ENCODE data around the gene CACNA1C.

The CACNA1C gene

DNA sequence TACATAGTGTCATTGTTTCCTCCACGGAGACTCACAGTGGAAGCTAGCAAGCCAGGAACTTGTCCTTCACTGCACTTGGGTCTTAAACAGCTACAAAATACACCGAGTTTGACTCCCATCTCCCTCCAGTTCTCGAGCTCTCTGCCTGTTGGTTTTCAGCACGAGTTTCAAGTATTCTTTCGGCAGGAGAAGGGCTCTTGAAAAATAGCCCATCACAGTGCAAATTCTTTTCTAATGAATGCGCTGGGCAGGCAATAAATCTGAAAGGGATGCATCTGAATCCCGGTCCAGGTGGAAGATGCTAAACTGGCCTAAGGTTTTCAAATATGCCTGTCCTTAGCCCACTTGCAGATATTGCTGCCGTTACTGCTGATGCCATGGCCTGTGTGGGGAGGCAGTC lies 173.9 kb downstream of the CACNA1C start:
- Histone ChIP-seq H3K36me3 (ENCODE audit: control insufficient read depth in 2 of 2, insufficient read depth in 2 of 2, low read length in 2 of 2) (no peaks in the 10 kb centered on the region), H3K4me1 (ENCODE audit: control insufficient read depth in 2 of 2, insufficient read depth in 2 of 2, low read length in 2 of 2) (no peaks in the 10 kb centered on the region), H3K4me3 (ENCODE audit: low read length in 2 of 2) (no peak overlapping the region), H3K27ac (ENCODE audit: low read depth in 2 of 2, low read length in 2 of 2) (no peak overlapping the region), H3K27me3 (ENCODE audit: control insufficient read depth in 2 of 2, insufficient read depth in 2 of 2, low read length in 2 of 2) (no peaks in the 10 kb centered on the region), H3K9ac (ENCODE audit: low read depth in 1 of 2, low read length in 2 of 2) (no peak overlapping the region), H3K9me3 (ENCODE audit: control insufficient read depth in 2 of 2, low read length in 2 of 2) (no peaks in the 10 kb centered on the region)

DNA sequence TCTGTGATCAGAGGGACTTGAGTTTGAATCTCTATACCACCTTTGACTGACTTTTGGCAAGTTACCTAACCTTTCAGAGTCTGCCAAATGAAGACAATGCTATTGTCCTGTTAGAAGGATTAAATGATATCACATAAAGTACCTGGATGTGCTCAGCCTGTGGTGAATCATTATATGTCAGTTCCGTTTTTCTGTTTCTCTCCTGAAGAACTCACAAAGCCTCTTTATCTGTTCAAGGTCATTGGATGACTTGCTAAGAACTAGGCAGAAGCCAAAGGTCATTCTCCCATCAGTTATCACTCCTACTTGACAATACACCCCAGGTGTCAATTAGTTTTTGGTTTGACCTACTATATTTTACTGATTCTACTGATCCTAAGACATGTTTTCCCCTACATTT lies 174.6 kb downstream of the CACNA1C start:
- no peaks in the 10 kb centered on the region for H3K4me1 ChIP-seq (ENCODE audit: control insufficient read depth in 2 of 2, insufficient read depth in 2 of 2, low read length in 2 of 2)
- H3K27me3 ChIP-seq (ENCODE audit: control insufficient read depth in 2 of 2, insufficient read depth in 2 of 2, low read length in 2 of 2), result no peaks in the 10 kb centered on the region
- H3K4me3 ChIP-seq (ENCODE audit: low read length in 2 of 2), result no peak overlapping the region
- H3K9ac ChIP-seq (ENCODE audit: low read depth in 1 of 2, low read length in 2 of 2), result no peak overlapping the region
- H3K9me3 ChIP-seq (ENCODE audit: control insufficient read depth in 2 of 2, low read length in 2 of 2), result no peaks in the 10 kb centered on the region
- H3K27ac ChIP-seq (ENCODE audit: low read depth in 2 of 2, low read length in 2 of 2), result no peak overlapping the region
- H3K36me3 ChIP-seq (ENCODE audit: control insufficient read depth in 2 of 2, insufficient read depth in 2 of 2, low read length in 2 of 2), result no peaks in the 10 kb centered on the region

DNA sequence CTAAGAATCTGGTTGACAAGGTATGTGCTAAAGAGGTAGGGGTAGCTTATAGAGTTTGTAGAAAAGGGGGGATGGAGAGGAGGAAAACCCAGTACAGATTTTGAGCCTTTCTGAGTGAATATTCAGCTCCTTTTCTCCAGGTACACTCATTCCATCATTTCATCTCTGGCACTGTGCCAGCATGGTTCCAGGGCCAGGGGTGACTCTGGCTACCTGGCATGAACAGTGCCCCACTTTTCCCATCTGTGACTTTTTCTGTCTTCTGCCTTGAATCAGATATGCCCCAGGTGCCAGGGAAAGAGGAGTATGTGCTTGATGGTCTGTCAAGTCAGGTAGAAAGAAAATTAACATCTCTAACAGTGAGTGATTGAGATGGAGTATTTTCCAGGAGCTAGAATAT lies 175.7 kb downstream of the CACNA1C start:
- H3K27ac ChIP-seq (ENCODE audit: low read depth in 2 of 2, low read length in 2 of 2), result no peak overlapping the region
- no peaks in the 10 kb centered on the region for H3K9me3 ChIP-seq (ENCODE audit: control insufficient read depth in 2 of 2, low read length in 2 of 2)
- H3K4me3 ChIP-seq (ENCODE audit: low read length in 2 of 2), result no peak overlapping the region
- H3K4me1 ChIP-seq (ENCODE audit: control insufficient read depth in 2 of 2, insufficient read depth in 2 of 2, low read length in 2 of 2), result no peaks in the 10 kb centered on the region
- no peaks in the 10 kb centered on the region for H3K27me3 ChIP-seq (ENCODE audit: control insufficient read depth in 2 of 2, insufficient read depth in 2 of 2, low read length in 2 of 2)
- no peak overlapping the region for H3K9ac ChIP-seq (ENCODE audit: low read depth in 1 of 2, low read length in 2 of 2)
- no peaks in the 10 kb centered on the region for H3K36me3 ChIP-seq (ENCODE audit: control insufficient read depth in 2 of 2, insufficient read depth in 2 of 2, low read length in 2 of 2)

DNA sequence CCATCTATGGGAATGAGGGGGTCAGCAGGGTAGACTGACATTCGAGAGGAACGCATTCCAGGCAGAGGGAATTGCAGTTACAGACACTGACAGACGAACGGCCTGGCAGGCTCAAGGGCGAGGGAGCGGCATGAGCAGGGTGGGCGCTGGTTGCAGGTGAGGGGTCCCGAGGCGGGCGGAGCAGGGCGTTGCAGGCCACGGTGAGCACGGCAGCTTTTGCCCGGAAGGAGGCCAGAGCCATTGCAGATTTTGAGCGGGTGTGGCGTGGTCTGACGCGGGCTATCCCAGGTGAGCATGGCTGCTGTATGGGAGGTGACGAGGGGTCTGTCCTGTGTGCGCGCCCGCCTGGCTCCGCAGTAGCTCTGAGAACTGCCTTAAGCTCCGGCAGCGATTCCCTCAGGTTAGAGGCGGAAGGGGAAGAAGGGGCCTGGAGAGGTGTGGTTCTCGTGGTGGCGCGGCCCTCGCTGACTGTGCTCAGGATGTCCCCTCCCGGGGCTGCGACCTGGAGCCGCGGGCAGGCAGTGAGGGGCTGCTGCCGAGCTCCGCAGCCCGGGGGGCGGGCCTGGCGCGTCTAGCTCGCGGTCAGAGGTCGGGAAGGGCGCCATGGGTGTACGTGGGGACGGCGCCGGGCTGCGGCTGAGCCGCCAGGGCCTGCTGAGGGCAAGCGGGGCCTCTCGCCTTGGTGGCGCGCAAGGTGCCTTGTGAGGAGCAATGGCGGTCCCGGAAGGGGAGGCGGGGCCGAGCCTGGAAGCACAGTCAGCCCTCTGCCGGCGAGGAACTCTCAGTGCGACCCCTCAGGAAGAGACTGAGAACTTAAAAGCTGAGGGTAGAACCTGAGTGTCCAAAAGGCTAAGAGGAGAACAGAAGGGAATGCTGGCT lies 177.1 kb downstream of the CACNA1C start:
- no peaks in the 10 kb centered on the region for H3K36me3 ChIP-seq (ENCODE audit: control insufficient read depth in 2 of 2, insufficient read depth in 2 of 2, low read length in 2 of 2)
- no peaks in the 10 kb centered on the region for H3K4me1 ChIP-seq (ENCODE audit: control insufficient read depth in 2 of 2, insufficient read depth in 2 of 2, low read length in 2 of 2)
- H3K4me3 ChIP-seq (ENCODE audit: low read length in 2 of 2), result no peak overlapping the region

DNA sequence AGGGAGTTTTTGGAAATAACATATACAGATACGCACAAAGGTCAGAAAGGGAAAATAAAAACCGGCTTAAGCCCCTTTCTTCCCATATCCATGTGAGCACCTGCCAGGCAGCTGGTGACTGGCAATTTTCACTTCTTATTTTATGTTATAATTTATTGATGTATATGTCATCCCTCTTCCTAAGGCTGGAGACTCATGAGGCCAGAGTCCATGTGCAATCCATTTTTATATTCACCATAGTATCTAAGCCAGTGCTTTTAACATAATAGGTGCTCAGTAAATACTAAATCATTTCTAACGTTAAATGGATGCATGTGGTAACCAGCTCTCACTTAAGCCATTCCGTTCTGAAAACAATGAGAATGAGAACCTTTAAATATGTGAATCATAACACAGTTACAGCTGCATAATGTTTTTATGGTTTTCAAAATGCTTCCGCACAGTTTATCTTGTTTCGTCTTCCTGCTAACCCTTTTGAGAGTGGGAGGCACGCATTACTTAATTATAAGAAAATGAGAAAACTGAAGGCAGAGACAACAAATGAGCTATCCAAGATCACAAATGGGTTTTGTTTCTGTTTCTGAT lies 178.3 kb downstream of the CACNA1C start:
- Histone ChIP-seq H3K36me3 (ENCODE audit: control insufficient read depth in 2 of 2, insufficient read depth in 2 of 2, low read length in 2 of 2) (no peaks in the 10 kb centered on the region), H3K4me3 (ENCODE audit: low read length in 2 of 2) (no peak overlapping the region), H3K9me3 (ENCODE audit: control insufficient read depth in 2 of 2, low read length in 2 of 2) (no peaks in the 10 kb centered on the region), H3K27ac (ENCODE audit: low read depth in 2 of 2, low read length in 2 of 2) (no peak overlapping the region), H3K27me3 (ENCODE audit: control insufficient read depth in 2 of 2, insufficient read depth in 2 of 2, low read length in 2 of 2) (no peaks in the 10 kb centered on the region), H3K4me1 (ENCODE audit: control insufficient read depth in 2 of 2, insufficient read depth in 2 of 2, low read length in 2 of 2) (no peaks in the 10 kb centered on the region), H3K9ac (ENCODE audit: low read depth in 1 of 2, low read length in 2 of 2) (no peak overlapping the region)

More for the DNA sequence above, 177.1 kb downstream of the CACNA1C start:
- Histone ChIP-seq H3K27me3 (ENCODE audit: control insufficient read depth in 2 of 2, insufficient read depth in 2 of 2, low read length in 2 of 2) (no peaks in the 10 kb centered on the region), H3K9me3 (ENCODE audit: control insufficient read depth in 2 of 2, low read length in 2 of 2) (no peaks in the 10 kb centered on the region), H3K27ac (ENCODE audit: low read depth in 2 of 2, low read length in 2 of 2) (no peak overlapping the region), H3K9ac (ENCODE audit: low read depth in 1 of 2, low read length in 2 of 2) (no peak overlapping the region)

DNA sequence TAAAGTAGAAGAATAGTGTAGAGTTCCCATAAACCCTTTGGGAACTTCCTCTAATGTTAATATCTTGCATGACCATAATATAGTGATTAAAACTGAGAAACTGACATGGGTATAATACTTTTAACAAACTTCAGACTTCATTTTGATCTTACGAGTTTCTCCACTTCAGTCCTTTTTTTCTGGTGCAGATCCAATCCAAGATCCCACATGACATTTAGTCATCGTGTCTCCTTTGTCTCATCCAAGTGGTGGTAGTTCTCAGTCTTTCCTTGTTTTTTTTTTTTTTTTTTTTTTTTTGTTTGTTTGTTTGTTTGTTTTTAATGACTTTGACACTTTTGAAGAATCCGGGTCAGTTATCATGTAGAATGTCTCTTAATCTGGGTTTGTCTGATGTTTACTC lies 179.2 kb downstream of the CACNA1C start:
- H3K27me3 ChIP-seq (ENCODE audit: control insufficient read depth in 2 of 2, insufficient read depth in 2 of 2, low read length in 2 of 2), result no peaks in the 10 kb centered on the region
- H3K4me3 ChIP-seq (ENCODE audit: low read length in 2 of 2), result no peak overlapping the region
- H3K27ac ChIP-seq (ENCODE audit: low read depth in 2 of 2, low read length in 2 of 2), result no peak overlapping the region
- H3K9ac ChIP-seq (ENCODE audit: low read depth in 1 of 2, low read length in 2 of 2), result no peak overlapping the region
- H3K4me1 ChIP-seq (ENCODE audit: control insufficient read depth in 2 of 2, insufficient read depth in 2 of 2, low read length in 2 of 2), result no peaks in the 10 kb centered on the region
- no peaks in the 10 kb centered on the region for H3K9me3 ChIP-seq (ENCODE audit: control insufficient read depth in 2 of 2, low read length in 2 of 2)
- no peaks in the 10 kb centered on the region for H3K36me3 ChIP-seq (ENCODE audit: control insufficient read depth in 2 of 2, insufficient read depth in 2 of 2, low read length in 2 of 2)

DNA sequence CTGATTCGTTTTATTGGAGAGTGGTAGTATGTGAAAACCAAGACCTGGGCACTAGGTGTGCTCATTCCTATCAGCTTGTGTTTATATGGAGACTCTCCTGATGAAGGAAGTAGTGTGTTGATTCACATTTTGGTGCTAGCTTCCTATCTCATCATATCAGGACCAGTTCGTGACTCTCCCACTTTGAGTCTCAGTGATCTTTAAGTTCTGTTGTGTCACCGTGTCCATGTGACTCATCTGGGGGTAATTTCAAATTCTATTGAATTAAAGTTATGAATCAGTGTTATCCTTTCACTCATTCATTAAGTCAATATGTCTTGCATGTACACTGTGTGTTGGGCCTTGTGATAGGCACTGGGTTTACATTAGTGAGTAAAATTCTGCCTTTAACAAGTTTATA lies 180.2 kb downstream of the CACNA1C start:
- H3K27ac ChIP-seq (ENCODE audit: low read depth in 2 of 2, low read length in 2 of 2), result no peak overlapping the region
- H3K4me3 ChIP-seq (ENCODE audit: low read length in 2 of 2), result no peak overlapping the region
- H3K9ac ChIP-seq (ENCODE audit: low read depth in 1 of 2, low read length in 2 of 2), result no peak overlapping the region
- no peaks in the 10 kb centered on the region for H3K27me3 ChIP-seq (ENCODE audit: control insufficient read depth in 2 of 2, insufficient read depth in 2 of 2, low read length in 2 of 2)
- H3K36me3 ChIP-seq (ENCODE audit: control insufficient read depth in 2 of 2, insufficient read depth in 2 of 2, low read length in 2 of 2), result no peaks in the 10 kb centered on the region
- no peaks in the 10 kb centered on the region for H3K9me3 ChIP-seq (ENCODE audit: control insufficient read depth in 2 of 2, low read length in 2 of 2)
- no peaks in the 10 kb centered on the region for H3K4me1 ChIP-seq (ENCODE audit: control insufficient read depth in 2 of 2, insufficient read depth in 2 of 2, low read length in 2 of 2)

DNA sequence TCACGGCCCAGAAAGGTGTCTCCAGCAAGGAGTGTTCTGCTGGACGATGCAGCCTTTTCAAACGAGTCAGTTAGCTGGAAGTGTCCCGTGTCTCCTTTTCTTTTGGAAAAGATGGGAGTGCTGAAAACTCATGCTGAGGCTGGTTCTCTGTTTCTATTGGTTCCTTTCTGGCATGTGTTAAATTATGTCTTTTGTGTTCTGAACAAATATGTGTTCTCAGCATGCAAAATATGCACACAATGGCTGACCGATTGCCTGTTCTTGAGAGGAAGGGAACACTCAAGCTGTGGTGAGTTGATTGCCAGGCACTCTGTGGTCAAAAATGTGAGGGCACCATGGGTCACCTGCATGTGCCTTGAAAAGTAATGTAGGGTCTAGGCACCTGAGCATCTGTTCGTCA lies 181.3 kb downstream of the CACNA1C start:
- H3K27ac ChIP-seq (ENCODE audit: low read depth in 2 of 2, low read length in 2 of 2), result no peak overlapping the region
- no peak overlapping the region for H3K4me3 ChIP-seq (ENCODE audit: low read length in 2 of 2)
- no peak overlapping the region for H3K9ac ChIP-seq (ENCODE audit: low read depth in 1 of 2, low read length in 2 of 2)
- H3K4me1 ChIP-seq (ENCODE audit: control insufficient read depth in 2 of 2, insufficient read depth in 2 of 2, low read length in 2 of 2), result no peaks in the 10 kb centered on the region
- H3K27me3 ChIP-seq (ENCODE audit: control insufficient read depth in 2 of 2, insufficient read depth in 2 of 2, low read length in 2 of 2), result no peaks in the 10 kb centered on the region
- H3K36me3 ChIP-seq (ENCODE audit: control insufficient read depth in 2 of 2, insufficient read depth in 2 of 2, low read length in 2 of 2), result no peaks in the 10 kb centered on the region
- no peaks in the 10 kb centered on the region for H3K9me3 ChIP-seq (ENCODE audit: control insufficient read depth in 2 of 2, low read length in 2 of 2)

DNA sequence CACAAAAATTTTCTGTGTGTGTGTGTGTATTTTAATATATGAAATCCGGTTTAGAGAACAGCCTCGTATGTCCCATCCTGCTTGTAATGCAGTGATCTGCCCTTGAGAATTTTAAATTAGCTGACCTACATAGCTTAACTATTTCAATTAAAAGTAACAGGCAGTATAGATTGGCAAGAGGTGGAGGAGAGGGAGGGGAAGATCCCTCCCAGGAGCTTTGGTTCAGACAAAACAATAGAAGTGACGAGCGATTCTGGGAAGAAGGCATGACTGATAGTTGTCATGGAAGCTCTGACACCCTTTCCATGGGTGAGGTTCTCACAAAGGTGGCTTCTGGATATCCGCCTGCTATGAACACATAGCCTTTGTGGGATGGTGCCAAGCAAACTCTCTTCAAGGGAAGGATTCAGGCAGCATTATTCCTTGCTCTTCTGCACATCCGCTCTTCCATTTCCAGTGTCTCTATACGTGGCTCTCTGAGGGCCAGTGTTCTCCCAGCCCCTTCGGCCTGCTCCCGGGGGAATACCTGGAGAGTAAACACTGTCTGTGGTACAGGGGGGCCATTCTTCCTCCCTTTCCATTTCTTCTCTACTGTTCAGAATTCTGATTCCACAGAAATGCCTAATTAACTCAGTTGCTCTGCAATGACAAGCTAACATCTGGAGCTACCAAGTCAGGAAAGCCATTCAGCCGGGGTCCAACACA lies 182.0 kb downstream of the CACNA1C start:
- Histone ChIP-seq H3K27ac (ENCODE audit: low read depth in 2 of 2, low read length in 2 of 2) (no peak overlapping the region), H3K27me3 (ENCODE audit: control insufficient read depth in 2 of 2, insufficient read depth in 2 of 2, low read length in 2 of 2) (no peaks in the 10 kb centered on the region), H3K36me3 (ENCODE audit: control insufficient read depth in 2 of 2, insufficient read depth in 2 of 2, low read length in 2 of 2) (no peaks in the 10 kb centered on the region), H3K9me3 (ENCODE audit: control insufficient read depth in 2 of 2, low read length in 2 of 2) (no peaks in the 10 kb centered on the region), H3K4me1 (ENCODE audit: control insufficient read depth in 2 of 2, insufficient read depth in 2 of 2, low read length in 2 of 2) (no peaks in the 10 kb centered on the region), H3K9ac (ENCODE audit: low read depth in 1 of 2, low read length in 2 of 2) (no peak overlapping the region), H3K4me3 (ENCODE audit: low read length in 2 of 2) (no peak overlapping the region)
